Pons (tissue), 1 donor: ENCODE results near the gene LCN15.
"Not testable (repeated sequence)": the region's sequence is repeated elsewhere in the genome, so short reads cannot be mapped to it uniquely, and the experiment has no call there.

Experiments used
- DNase-seq: peaks from one replicate; pipeline ENCODE4 v3.0.0-alpha.2; 2016; ENCODE audit warnings: low spot score

LCN15 gene

GRCh38 chr9:136722093-136722968, 42.0 kb downstream of the LCN15 start:
- DNase-seq: no peak

GRCh38 chr9:136721339-136722092, 42.8 kb downstream of the LCN15 start:
- no peak for DNase-seq

GRCh38 chr9:136720898-136721338, 43.4 kb downstream of the LCN15 start:
- no peak for DNase-seq

- no peak for DNase-seq
Measured at GRCh38 chr9:136720251-136720897, 43.9 kb downstream of the LCN15 start.

- no peak for DNase-seq
Measured at GRCh38 chr9:136719195-136719880, 45.0 kb downstream of the LCN15 start.

- no peak for DNase-seq
Measured at GRCh38 chr9:136718345-136719194, 45.7 kb downstream of the LCN15 start.

GRCh38 chr9:136717399-136717798, 46.9 kb downstream of the LCN15 start:
- DNase-seq: no peak

- DNase-seq: no peak
Measured at GRCh38 chr9:136714893-136715274, 49.4 kb downstream of the LCN15 start.

- DNase-seq: no peak
Measured at GRCh38 chr9:136714096-136714892, 50.0 kb downstream of the LCN15 start.

- DNase-seq: no peak
Measured at GRCh38 chr9:136713550-136713949, 50.8 kb downstream of the LCN15 start.

- DNase-seq: no peak
Measured at GRCh38 chr9:136712690-136713544, 51.4 kb downstream of the LCN15 start.

GRCh38 chr9:136711751-136712689, 52.3 kb downstream of the LCN15 start, which contains the start of gene DIPK1B:
Gene DIPK1B, plus strand, starts transcription at chr9:136712572. Its CDS starts 94 bp downstream, at chr9:136712666.
- DNase-seq: no peak

GRCh38 chr9:136711219-136711648, 53.1 kb downstream of the LCN15 start:
- DNase-seq: not testable (repeated sequence)

- no peak for DNase-seq
Measured at GRCh38 chr9:136710543-136710942, 53.8 kb downstream of the LCN15 start.
